Glutamatergic neuron (in vitro differentiated cells): ENCODE measurements around the gene KRT72. TPM values are rescaled to one million over a fixed set of nuclear protein-coding genes. Genes with fewer than 3 reads are reported as not detected.

Experiments
- DNase-seq: peaks from one replicate; pipeline ENCODE4 v3.0.0; 2022
- H3K27ac Mint-ChIP-seq: one replicate; pipeline ENCODE4 v1.8.0; 2020; ENCODE audit warnings: mild to moderate bottlenecking, mixed read lengths, inconsistent platforms; ENCODE audit not compliant: unreplicated experiment
- H3K27me3 Mint-ChIP-seq: one replicate; pipeline ENCODE4 v1.8.0; 2020; ENCODE audit warnings: mild to moderate bottlenecking, moderate library complexity, mixed read lengths, inconsistent platforms; ENCODE audit not compliant: unreplicated experiment
- H3K36me3 Mint-ChIP-seq: one replicate; pipeline ENCODE4 v1.8.0; 2020; ENCODE audit warnings: mild to moderate bottlenecking, mixed read lengths, inconsistent platforms; ENCODE audit not compliant: unreplicated experiment
- H3K4me1 Mint-ChIP-seq: one replicate; pipeline ENCODE4 v1.8.0; 2020; ENCODE audit warnings: mild to moderate bottlenecking, low read depth, mixed read lengths, inconsistent platforms; ENCODE audit not compliant: unreplicated experiment
- H3K4me3 Mint-ChIP-seq: one replicate; pipeline ENCODE4 v1.8.0; 2020; ENCODE audit warnings: mild to moderate bottlenecking, mixed read lengths, inconsistent platforms; ENCODE audit not compliant: unreplicated experiment
- H3K9me3 Mint-ChIP-seq: one replicate; pipeline ENCODE4 v1.8.0; 2020; ENCODE audit warnings: mild to moderate bottlenecking, moderate library complexity, mixed read lengths, inconsistent platforms; ENCODE audit not compliant: unreplicated experiment
- total RNA-seq: library from RNA; stranded (reverse); fragmentation: NEBNext Ultra II Directional; extraction: Animal tissue kit (Norgen Biotek cat#: 25700); gene quantifications from one replicate; pipeline ENCODE4 v1.2.1, GENCODE V29; 2021; ENCODE audit not compliant: unreplicated experiment
- TF ChIP-seq, protein P1 (sequence below): fragments of 200-600 bp; sonication (generic); IDR thresholded peaks from one replicate; pipeline ENCODE4 v1.5.0; 2021; ENCODE audit not compliant: partially characterized antibody, unreplicated experiment

The KRT72 gene
- total RNA-seq, 1 donor from 2014 or later: not detected

DNA sequence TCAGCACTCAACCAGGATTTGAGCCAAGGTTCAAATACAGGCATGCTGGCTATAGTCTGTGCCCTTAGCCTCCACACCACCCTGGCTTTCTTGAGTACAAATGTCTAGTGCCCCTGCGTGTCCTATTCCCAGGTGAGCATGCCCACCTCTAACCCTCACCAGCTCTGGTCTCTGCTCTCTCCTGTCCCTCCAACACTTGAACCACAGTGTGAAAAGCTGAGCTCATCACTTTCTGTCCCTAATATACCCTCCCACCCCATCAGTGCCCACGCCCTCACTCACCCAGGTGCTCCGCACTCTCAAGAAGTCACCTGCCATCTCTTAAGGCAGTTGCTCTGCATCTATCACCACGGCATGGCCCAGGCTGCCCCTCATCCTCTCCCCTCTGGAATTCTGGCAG lies 41.3 kb downstream of the KRT72 start:
- TF ChIP-seq, protein P1, sequence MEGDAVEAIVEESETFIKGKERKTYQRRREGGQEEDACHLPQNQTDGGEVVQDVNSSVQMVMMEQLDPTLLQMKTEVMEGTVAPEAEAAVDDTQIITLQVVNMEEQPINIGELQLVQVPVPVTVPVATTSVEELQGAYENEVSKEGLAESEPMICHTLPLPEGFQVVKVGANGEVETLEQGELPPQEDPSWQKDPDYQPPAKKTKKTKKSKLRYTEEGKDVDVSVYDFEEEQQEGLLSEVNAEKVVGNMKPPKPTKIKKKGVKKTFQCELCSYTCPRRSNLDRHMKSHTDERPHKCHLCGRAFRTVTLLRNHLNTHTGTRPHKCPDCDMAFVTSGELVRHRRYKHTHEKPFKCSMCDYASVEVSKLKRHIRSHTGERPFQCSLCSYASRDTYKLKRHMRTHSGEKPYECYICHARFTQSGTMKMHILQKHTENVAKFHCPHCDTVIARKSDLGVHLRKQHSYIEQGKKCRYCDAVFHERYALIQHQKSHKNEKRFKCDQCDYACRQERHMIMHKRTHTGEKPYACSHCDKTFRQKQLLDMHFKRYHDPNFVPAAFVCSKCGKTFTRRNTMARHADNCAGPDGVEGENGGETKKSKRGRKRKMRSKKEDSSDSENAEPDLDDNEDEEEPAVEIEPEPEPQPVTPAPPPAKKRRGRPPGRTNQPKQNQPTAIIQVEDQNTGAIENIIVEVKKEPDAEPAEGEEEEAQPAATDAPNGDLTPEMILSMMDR: no peak
- peaks cover 1% of the 10 kb centered on the region for H3K9me3 Mint-ChIP-seq
- no peak for DNase-seq
- H3K4me3 Mint-ChIP-seq: no peak overlapping the region
- peaks cover 13% of the 10 kb centered on the region for H3K27me3 Mint-ChIP-seq
- H3K36me3 Mint-ChIP-seq: no peaks in the 10 kb centered on the region
- no peak overlapping the region for H3K27ac Mint-ChIP-seq
- no peaks in the 10 kb centered on the region for H3K4me1 Mint-ChIP-seq

DNA sequence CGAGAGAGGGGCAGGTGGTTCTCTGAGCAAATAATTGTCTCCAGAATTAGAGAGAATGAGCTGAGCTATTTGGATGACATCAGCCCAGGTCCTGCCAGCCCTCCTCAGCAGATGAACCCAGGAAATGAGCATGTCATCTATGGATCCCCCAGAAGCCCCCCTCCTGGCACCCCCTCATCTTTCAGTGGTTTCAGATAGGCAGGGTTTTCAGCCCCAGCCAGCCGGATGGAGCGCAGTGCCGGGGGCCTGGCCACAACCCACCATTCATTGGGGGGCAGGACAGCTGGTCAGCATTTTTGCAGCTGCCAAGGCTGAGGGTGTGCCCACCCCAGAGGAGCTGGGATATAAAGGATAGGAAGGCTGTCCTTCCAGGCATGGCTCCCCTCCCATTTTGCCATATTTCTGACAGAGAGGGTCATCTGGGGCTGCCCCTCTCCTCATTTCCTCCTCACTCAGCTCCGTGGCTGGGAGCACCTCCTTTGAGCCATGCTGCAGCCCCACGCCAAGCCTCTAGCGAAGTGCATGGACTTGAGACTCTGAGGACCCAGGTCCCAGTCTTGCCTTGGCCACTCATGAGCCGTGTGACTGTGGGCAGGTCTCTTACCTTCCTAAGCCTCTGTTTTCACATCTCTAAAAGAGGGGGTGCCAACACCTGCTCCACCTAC lies 42.4 kb downstream of the KRT72 start:
- Mint-ChIP-seq H3K9me3 (peaks cover 1% of the 10 kb centered on the region), H3K4me3 (no peak overlapping the region), H3K4me1 (no peaks in the 10 kb centered on the region), H3K36me3 (no peaks in the 10 kb centered on the region), H3K27me3 (peaks cover 16% of the 10 kb centered on the region), H3K27ac (no peak overlapping the region)
- TF ChIP-seq, protein P1: no peak
- DNase-seq: no peak

DNA sequence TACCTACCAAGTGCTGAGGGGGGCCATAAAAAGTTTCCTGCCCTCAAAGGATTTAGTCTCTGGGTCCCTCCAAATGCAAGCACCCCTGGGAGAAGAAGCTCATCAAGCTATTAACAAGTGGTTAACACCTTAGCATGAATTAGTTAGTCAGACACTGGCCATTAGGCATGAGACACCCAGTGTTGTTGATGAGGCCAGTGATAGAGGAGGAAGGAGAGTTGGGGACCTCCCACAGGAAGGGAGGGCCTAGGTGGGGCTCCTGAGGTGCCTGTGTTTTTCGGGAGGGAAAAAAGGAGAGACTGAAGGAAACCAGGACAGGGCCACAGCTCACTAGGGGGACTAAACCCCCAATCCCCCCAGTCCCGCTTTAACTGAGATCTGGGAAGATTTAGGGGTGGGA lies 43.8 kb downstream of the KRT72 start:
- no peaks in the 10 kb centered on the region for H3K36me3 Mint-ChIP-seq
- H3K4me1 Mint-ChIP-seq: no peaks in the 10 kb centered on the region
- no peak overlapping the region for H3K4me3 Mint-ChIP-seq
- peaks cover 16% of the 10 kb centered on the region for H3K27me3 Mint-ChIP-seq
- DNase-seq: no peak
- H3K9me3 Mint-ChIP-seq: no peaks in the 10 kb centered on the region
- H3K27ac Mint-ChIP-seq: no peak overlapping the region
- TF ChIP-seq, protein P1: no peak

DNA sequence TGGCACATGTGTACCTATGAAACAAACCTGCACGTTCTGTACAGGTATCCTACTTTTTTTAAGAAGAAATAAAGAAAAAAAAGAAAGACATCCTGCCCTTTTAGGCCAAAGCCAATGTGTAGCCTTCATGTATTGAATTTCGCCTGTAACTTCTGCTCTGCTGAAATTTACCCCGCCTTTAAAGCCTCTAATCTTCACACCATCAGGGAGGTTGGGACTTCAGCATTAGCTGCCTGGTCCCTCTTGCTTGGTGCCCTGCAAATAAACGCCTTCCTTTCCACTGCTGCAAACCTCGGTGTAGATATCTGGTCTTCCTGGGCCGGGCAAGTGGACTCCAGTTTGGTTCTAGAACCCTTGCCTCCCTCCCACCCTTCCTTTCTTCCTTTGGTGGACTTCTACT lies 45.7 kb downstream of the KRT72 start:
- Mint-ChIP-seq H3K4me3 (no peak overlapping the region), H3K4me1 (no peaks in the 10 kb centered on the region), H3K9me3 (peaks cover 2% of the 10 kb centered on the region), H3K27ac (no peak overlapping the region), H3K36me3 (no peaks in the 10 kb centered on the region), H3K27me3 (peaks cover 20% of the 10 kb centered on the region)
- DNase-seq: no peak
- TF ChIP-seq, protein P1: no peak

DNA sequence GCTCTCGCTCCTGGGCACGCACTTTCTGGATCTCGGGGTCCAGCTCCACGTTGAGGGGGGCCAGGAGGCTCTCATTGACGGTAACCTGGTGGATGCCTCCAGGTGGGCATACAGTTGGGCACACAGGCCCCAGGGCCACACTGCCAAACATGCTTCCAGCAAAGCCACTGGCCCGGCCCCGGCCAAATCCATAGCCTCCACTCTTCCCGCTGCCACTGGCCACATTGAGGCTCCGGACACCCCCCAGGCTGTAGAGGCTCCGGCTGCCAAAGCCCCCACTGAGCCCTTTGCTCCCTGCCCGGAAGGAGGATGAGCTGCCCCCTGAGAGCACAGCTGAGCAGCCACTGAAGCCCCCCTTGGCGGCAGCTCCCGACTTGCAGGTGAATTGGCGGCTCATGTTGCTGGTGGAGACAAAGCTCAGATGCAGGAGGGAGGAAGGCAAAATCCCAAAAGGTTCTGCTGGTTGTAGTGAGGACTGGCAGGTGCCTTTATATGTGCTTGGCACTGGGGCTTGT lies 48.5 kb downstream of the KRT72 start, which contains the start of gene KRT71:
KRT71 (minus strand) TSS at position 465 of the 515 bp plus-strand sequence; CDS start at position 397, 68 bp downstream.
- Mint-ChIP-seq H3K27ac (no peak within 1 kb of the TSS), H3K36me3 (no peaks in the 10 kb centered on the region), H3K4me1 (no peaks in the 10 kb centered on the region), H3K4me3 (no peak within 1 kb of the TSS), H3K9me3 (peaks cover 2% of the 10 kb centered on the region), H3K27me3 (peaks cover 14% of the 10 kb centered on the region)
- no peak for DNase-seq
- TF ChIP-seq, protein P1: no peak
